ENCODE results near the gene COMMD6.
"Not testable (repeated sequence)": the region's sequence is repeated elsewhere in the genome, so short reads cannot be mapped to it uniquely, and the experiment has no call there.

COMMD6 gene
- long read RNA-seq, donor 1, transcript COMMD6-210 (2 exons, 595 nt), result major isoform, 28 of 658 reads
- long read RNA-seq, donor 1, partial matches to known transcripts, result 129 of 658 reads
- long read RNA-seq, donor 1, other reads (novel, unspliced or antisense), result 499 of 658 reads
- long read RNA-seq, donor 2, transcript COMMD6-210 (2 exons, 595 nt), result major isoform, 22 of 258 reads
- long read RNA-seq, donor 2, partial matches to known transcripts, result 36 of 258 reads
- long read RNA-seq, donor 2, other reads (novel, unspliced or antisense), result 200 of 258 reads
- long read RNA-seq, donor 3, transcript COMMD6-210 (2 exons, 595 nt), result major isoform, 5 of 92 reads
- long read RNA-seq, donor 3, partial matches to known transcripts, result 20 of 92 reads
- long read RNA-seq, donor 3, other reads (novel, unspliced or antisense), result 67 of 92 reads
- long read RNA-seq, donor 4, transcript COMMD6-210 (2 exons, 595 nt), result major isoform, 13 of 252 reads
- long read RNA-seq, donor 4, partial matches to known transcripts, result 60 of 252 reads
- long read RNA-seq, donor 4, other reads (novel, unspliced or antisense), result 179 of 252 reads
- long read RNA-seq, donor 5, transcript COMMD6-210 (2 exons, 595 nt), result major isoform, 14 of 225 reads
- long read RNA-seq, donor 5, partial matches to known transcripts, result 22 of 225 reads
- long read RNA-seq, donor 5, other reads (novel, unspliced or antisense), result 189 of 225 reads
- long read RNA-seq, donor 6, transcript COMMD6-210 (2 exons, 595 nt), result major isoform, 29 of 229 reads
- long read RNA-seq, donor 6, partial matches to known transcripts, result 28 of 229 reads
- long read RNA-seq, donor 6, other reads (novel, unspliced or antisense), result 171 of 229 reads
- long read RNA-seq, donor 7, transcript COMMD6-210 (2 exons, 595 nt), result major isoform, 19 of 276 reads
- long read RNA-seq, donor 7, partial matches to known transcripts, result 20 of 276 reads
- long read RNA-seq, donor 7, other reads (novel, unspliced or antisense), result 236 of 276 reads
- long read RNA-seq, donor 8, transcript COMMD6-210 (2 exons, 595 nt), result major isoform, 15 of 208 reads
- long read RNA-seq, donor 8, partial matches to known transcripts, result 20 of 208 reads
- long read RNA-seq, donor 8, other reads (novel, unspliced or antisense), result 173 of 208 reads

DNA sequence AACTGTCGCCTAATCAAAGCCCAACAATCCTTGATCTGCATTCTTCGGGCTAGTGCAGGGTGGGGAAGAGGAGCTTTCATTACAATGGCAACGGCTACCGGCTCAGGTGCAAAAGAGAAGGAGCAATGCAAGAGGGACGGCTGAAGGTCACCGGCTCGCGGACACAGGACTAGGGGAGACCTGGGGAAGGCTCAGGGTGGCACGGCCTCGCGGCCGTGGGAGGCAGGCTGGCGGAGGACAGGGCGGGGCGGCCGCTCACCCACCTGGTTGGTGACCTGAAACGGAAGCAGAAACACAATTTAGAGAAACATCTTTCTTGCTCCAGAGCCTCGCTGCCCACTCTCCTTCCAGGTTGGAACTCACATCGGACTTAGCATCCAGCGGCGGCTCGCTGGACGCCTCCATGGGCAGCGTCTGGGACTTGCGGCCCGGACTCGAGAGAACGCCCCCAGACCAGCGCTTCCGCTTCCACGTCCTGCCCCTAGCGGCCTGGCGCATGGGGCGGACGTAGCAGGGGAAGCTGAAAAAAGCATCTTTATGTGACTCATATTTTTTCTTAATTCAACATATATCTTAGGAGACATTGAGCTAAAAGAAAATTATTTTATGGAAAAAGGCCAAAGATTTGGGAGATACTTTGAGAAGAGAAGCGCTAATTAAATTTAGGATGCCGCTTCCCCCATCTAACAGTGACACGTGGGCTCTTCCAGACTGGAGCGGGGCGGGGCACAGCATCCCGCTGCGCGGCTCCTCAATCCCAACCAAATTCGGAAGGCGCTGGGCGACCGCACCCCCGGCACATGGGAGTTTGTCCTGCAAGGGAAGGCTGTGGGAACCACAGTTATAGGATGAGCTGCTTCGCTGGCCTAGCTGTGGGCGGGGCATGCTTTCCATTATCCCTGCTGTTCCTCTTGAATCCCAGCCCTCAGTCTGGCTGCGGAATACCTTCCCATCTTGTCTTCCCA lies at the start of gene COMMD6:
COMMD6 (minus strand) TSS at position 441 of the 965 bp plus-strand sequence; CDS start at position 405, 36 bp downstream.
- peak; percentile 96 for DNase-seq

DNA sequence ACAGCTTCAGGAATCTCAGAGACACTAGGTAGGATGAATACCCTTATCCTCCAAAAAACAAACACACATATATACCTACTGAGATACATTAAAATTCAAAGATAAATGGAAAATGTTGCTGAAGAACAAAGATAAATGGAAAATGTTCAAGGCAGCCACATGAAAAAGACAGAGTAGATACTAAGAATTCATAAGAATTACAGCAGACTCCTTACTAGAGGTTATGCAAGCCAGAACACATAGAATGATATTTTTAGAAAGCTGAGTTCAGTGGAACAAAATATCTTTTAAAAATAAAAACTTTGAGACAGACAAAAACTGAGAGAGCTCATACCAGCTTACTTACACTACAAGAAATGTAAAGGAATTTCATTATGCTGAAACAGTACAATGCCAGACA lies 47.5 kb upstream of the COMMD6 start:
- no peak for DNase-seq

DNA sequence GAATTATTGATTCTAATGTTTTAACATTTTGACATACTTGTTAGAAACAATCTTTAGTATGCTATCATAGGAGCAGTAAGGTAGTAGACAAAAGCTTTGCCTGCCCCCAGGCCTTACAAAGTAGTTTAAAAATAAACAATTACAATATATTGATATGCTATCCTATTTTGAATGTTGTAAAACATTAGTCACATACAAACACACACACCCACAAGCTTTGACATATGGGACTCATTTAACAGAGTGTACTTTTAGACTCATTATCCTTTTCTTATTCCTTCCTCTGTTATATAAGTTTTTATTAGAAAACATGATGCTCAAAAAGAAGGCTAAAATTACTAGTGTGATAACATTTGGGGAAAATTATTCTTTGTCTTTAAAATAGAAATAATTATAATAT lies 45.5 kb upstream of the COMMD6 start:
- DNase-seq, result no peak

DNA sequence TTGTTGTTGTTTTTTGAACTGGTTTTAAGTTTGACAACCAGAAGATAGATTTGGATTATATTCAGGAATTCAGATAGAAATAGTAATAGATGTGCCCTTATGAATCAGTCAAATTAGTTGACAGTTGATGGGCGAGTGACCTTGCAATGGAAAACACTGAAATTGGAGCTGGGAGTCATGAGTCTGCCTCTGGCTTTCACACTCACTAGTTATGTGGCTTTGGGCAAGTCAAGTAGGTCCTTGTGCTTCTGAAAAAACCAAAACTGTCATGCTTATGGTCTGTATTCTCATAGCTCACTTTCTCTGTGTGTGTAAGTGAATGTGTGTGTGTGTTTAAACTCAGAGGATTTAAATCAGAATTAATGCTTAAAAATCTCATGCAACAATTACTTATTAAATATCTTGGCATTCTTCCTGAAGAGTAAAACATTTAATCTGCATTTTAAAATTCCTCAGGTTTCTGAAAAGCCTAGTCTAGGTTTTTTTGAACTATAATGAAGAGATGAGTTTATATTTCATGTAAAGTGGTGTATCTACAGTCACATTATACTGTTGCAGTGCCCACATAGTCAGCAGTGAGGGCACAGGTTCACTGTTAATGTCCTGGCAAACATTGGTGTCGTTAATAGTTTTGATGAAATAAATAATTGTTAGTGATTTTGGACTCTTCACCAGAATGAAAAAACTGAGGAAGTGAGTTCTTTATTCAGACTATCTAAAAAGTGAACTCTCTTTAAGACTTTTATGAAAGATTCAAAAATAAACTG lies 44.4 kb upstream of the COMMD6 start:
- DNase-seq, result no peak

DNA sequence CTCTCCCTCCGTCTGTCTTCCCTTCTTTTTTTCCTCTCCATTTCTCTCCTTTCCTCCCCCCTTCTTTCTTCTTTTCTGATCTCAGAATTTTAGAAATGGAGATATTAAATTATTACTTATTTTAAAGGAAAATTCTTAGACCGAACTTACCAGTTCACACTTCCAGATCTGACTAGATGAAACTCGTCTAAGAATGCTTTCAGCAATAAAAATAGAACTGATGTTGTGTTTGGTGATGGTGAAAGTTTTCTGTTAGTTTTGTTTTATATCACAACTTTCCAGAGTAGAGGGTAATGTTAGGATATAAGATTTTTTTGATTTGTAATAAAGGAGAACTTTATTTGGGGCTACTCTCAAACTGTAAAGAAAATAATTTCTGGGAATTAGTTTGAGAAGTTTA lies 41.9 kb upstream of the COMMD6 start:
- no peak for DNase-seq

DNA sequence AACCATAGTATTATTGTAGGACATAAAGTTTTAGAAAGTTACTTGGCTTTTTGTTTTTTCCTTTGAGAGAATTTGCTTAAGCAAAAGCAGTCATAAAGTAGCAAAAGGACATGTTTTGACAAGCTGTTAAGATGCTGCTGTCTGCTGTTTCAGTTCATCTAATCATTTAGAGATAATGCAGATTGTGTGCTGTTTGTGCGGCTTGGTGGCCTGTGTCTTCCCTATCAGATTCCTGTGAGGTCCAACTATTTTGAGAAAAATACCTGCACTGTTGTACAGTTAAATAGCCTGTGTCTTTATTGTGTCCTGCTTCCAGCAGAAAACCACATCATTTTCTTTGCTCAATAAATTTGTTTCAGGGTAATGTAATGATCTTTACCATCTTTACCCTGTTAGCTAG lies 31.9 kb upstream of the COMMD6 start:
- no peak for DNase-seq

DNA sequence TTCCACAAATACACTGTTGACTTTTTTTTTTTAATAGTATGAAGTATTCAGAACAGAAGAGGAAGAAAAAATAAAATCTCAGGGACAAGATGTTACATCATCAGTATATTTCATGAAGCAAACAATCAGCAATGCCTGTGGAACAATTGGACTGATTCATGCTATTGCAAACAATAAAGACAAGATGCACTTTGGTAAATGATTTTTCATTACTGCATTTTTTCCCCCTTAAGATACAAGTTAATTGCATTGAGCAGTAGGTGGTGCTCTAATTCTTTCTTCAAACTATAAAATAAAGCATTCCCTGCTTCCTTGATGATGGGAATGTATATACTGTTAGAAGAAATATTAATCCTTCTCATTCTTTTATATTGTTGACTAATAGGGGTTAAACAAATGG lies 29.0 kb upstream of the COMMD6 start:
- no peak for DNase-seq

DNA sequence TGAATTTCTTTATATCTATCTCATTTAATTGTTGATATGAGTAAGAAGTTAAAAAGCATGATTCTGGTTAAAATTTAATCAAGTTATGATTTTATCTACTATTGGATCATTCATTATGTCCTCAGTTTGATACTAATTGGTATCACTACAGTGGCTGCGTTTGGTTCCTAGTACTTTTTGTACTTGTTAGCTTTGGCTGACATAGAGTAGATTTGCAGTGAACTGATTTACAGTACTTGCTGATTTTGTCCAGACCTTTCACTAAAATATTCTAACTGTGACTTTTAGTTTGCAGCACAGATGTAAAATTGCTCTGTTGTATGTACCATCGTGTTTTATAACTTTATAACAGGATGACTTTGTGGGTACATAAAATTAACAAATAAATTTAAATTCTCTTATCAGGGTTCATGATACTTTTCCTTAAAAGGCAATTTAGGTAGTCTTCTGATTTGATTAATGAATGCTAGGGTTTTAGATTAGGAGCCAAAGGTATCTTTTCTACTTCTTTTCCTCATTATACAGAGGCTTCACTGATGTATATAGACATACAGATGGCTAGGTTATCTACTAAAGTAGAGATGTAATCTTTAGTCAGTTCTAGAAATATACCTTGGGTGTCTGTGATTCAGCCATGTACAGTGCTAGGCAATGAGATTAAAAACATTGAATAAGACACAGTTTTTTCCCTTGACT lies 20.7 kb upstream of the COMMD6 start:
- no peak for DNase-seq

DNA sequence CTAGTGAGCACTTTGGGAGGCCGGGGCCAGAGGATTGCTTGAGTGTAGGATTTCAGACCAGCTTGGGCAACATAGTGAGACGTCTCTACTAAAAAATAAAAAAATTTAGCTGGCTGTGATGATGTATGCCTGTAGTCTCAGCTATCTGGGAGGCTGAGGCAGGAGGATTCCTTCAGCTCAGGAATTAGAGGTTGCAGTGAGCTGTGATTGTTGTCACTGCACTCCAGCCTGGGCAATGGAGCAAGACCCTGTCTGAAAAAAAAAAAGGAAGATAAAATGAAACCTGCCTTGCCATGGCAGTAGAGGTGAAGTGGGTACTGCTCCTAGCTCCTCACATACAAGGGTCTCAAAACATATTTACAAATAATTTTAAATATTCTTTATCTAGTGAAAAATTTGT lies 19.3 kb upstream of the COMMD6 start:
- DNase-seq, result no peak

DNA sequence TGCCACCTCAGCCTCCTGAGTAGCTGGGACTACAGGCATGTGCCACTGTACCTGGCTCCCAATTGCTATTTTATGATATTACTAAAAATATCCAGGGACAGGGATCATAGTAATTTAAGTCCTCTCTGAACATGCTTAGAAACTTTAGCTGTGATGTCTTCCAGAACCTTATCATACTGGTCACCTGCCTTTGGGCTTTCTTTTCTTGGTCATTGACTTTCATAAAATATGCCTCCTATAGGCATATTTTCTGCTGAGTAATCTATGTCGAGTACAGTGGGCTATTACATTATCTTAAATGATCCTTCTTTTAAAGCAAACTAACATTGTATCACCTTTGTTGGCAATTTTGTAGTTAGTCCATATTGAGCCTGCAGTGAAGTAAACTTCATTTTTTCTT lies 18.2 kb upstream of the COMMD6 start:
- no peak for DNase-seq

DNA sequence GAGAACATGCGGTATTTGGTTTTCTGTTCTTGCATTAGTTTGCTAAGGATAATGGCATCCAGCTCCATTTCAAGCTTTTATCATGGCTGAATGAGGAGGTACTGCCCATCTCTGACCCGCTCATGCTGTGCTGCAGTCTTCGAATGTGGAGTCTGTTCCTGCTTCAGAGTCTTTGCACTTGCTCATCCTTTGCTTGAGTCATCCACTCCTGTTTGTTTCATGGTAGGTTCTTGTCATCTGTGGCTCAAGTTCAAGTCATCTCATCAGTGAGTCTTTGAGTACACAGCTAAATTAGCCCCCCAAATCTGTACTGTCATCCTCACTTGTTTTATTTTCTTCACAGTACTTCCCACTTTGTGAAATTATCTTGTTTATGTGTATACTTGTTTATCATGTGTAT lies 17.3 kb upstream of the COMMD6 start:
- DNase-seq, result no peak

DNA sequence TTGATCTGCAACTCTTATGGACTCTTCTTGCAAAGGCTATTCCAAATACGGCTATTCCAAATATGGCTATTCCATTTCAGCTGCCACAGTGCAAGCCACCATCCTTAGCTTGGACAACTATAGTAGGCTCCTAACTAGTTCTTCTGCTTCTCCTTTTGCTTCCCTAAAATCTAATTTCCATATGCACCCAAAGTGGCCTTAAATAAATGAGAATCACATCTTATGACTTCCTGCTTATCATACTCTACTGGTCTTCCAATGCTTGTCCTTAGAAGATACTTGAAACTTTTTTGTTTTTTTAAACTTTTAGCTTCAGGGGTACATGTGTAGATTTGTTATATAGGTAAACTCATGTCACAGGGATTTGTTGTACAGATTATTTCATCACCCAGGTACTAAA lies 16.8 kb upstream of the COMMD6 start:
- no peak for DNase-seq

DNA sequence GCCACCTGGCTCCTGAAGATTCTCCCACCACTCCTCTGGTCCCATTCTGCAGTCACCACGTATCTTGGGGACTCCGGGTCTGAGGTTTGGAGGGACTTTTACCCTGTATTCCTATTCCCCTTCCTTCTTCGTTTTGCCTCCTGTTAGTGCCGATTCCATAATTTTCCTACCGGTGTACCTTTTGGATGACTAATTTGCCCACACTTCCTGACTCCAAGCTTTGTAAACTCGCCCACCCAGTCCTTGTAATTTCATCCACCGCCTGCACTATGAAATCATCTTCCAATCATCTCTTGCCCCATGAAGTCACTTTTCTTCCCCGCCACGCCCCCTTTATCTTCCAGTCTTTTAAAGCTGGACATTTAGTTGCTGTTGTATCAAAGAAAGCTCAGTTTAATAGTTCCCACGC lies 12.5 kb upstream of the COMMD6 start:
- DNase-seq, result no peak

DNA sequence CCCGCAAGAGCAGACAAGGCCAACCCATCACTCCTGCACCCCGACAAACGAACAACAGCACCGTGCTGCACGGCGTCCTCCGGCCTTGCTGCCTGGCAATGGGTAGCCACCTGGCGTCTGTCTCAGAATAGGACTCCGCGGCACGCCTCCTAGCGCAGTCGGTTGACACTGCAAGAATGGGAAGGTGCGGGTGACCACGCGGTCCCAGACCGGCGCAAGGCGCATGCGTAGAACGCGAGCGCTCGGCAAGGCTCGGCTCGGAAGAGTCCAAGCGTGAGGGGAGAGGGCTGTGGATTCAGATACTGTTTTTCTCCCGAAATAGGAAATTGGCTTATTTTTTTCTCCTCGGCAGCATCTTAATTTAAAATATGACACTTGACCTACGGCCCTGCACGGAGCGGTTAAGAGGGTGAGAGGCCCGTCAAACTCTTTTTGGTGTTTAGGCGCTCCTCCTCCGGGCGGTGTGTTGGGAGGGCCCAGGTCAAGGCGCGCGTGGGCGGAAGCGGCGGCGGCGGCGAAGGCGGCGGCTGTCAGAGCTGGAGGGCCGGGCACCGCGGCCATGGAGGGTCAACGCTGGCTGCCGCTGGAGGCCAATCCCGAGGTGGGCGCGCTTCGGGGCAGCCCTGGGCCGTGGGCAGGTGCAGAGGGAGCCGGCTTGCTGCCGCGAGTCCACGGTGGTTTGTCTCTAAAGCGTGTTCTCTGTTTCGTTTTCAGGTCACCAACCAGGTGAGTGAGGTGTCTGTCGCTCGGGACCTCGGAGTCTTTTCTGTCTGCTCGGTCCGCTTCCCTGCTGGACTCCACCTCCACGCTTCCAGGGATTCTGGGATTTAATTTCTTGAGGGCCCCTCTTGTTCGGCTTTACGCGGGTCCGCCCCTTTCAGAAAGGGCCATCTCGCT lies 11.9 kb upstream of the COMMD6 start, which contains the start of gene UCHL3:
UCHL3 (plus strand) TSS at position 530 of the 897 bp plus-strand sequence; CDS start at position 560, 30 bp downstream.
- peak; percentile 96 for DNase-seq

DNA sequence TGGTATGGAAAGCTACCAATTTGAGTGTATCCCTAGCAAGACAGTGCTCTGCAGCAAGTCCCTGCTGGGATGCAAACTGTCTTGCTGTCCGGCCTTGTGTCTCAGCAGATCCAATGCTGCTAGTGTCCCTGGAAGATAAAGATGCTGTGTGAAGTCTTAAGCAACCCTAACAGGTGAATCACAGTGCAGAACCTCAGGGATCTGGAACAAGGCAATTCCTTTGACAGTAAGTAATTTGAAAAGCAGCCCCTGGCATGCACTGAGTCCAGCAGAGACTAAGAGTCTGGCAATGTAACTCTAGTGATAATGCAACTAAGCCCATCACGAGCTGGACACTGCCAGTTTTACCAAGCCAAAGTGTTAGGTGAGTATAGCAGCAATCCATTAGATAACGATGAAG lies 10.3 kb upstream of the COMMD6 start:
- DNase-seq, result no peak

DNA sequence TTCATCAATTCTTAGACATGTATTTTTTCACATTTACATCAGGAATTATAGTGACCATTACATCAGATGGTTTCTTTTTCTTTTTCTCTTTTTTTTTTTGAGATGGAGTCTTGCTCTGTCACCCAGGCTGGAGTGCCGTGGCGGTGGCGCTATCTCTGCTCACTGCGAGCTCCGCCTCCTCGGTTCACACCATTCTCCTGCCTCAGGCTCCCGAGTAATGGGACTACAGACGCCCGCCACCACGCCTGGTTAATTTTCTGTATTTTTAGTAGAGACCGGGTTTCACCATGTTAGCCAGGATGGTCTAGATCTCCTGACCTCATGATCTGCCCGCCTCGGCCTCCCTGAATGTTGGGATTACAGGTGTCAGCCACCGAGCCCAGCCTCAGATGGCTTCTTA lies 7.7 kb upstream of the COMMD6 start:
- DNase-seq, result not testable (repeated sequence)

DNA sequence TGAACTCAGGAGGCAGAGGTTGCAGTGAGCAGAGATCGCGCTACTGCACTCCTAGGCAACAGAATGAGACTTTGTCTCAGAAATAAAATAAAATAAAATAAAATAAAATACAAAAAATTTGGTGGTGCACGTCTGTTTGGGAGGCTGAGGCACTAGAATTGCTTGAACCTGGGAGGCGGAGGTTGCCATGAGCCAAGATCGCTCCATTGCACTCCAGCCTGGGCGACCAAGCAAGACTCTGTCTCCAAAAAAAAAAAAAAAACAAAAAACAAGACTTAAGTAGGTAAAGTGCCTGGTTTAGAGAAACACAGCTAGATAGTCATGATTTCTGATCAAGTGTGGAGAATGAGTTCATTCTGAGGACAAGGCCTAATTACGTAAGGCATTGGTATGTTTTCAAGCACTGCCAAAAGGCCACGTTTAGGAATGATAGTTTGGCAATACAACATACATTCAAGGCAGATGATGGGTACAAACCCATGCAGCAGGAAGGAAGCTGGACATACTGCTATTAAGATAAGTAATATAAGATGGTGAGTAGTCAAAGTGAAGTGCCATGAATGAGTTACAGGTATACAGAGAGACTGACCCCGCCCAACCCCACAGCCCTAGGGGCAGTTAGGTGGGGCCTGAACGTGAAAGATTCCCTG lies 7.2 kb upstream of the COMMD6 start:
- no peak for DNase-seq

DNA sequence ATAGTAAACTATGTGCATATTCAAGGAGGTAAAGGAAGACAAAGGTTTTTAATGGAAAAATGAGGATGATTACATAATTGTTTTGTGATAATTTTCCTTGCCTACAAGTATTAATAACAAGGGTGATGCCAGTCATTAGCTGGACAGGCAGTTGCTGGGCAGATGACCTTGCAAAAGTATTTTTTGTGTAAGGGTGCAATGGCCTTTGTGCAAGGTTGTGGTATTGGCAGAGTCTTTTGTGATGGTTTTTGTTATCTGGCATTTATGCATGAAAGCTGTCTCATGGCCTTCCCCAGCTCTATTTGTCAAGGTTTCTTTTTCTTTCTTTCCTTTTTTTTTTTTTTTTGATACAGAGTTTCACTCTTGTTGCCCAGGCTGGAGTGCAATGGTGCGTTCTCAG lies 4.3 kb upstream of the COMMD6 start:
- no peak for DNase-seq

DNA sequence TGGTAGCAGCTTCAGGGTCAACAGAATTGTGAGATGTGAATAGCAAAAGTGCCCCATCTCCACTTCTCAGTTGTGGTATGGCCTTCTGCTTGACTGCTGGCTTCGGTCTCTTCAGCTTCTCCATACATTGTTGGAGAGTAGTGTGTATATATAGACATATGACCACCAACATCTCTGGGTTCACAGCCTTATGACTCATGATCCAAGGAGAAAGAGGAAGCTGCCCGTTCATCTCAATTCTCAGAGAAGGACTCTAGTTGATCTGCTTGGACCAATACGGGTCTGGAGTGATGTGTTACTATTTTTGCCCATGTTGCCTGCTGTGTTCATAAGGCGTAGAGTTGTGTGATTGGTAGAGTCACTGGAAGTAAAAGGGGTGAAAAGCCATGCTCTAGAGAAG lies 3.6 kb upstream of the COMMD6 start:
- DNase-seq, result no peak
